Measurements from ENCODE around the gene FAM120A. TPM values are rescaled to one million over a fixed set of nuclear protein-coding genes. Genes with fewer than 3 reads are reported as not detected.

FAM120A gene
- total RNA-seq, 1 donor from 2014 or later = 57.3 TPM

GRCh38 chr9:93467062-93467416, 15.6 kb downstream of the FAM120A start:
- no peaks in the 10 kb centered on the region for H3K36me3 Mint-ChIP-seq (ENCODE audit: low read depth)
- H3K27ac Mint-ChIP-seq (ENCODE audit: unreplicated experiment) = peak overlapping the region; percentile 91
- DNase-seq (ENCODE audit: low read depth, low spot score) = no peak
- no peaks in the 10 kb centered on the region for H3K9me3 Mint-ChIP-seq
- peaks cover 57% of the 10 kb centered on the region for H3K4me1 Mint-ChIP-seq
- no peak for TF ChIP-seq CTCF (conservative IDR thresholded peaks at IDR 0.05)
- no peak overlapping the region for H3K4me3 Mint-ChIP-seq
- no peaks in the 10 kb centered on the region for H3K27me3 Mint-ChIP-seq (ENCODE audit: low read depth)

- TF ChIP-seq CTCF (conservative IDR thresholded peaks at IDR 0.05) = no peak
- Mint-ChIP-seq H3K4me3 (no peak overlapping the region), H3K9me3 (no peaks in the 10 kb centered on the region), H3K27me3 (ENCODE audit: low read depth) (no peaks in the 10 kb centered on the region), H3K36me3 (ENCODE audit: low read depth) (no peaks in the 10 kb centered on the region), H3K27ac (ENCODE audit: unreplicated experiment) (no peak overlapping the region), H3K4me1 (peaks cover 57% of the 10 kb centered on the region)
- no peak for DNase-seq (ENCODE audit: low read depth, low spot score)
Measured at GRCh38 chr9:93467462-93467861, 16.0 kb downstream of the FAM120A start.

- H3K36me3 Mint-ChIP-seq (ENCODE audit: low read depth) = no peaks in the 10 kb centered on the region
- peaks cover 53% of the 10 kb centered on the region for H3K4me1 Mint-ChIP-seq
- no peak overlapping the region for H3K27ac Mint-ChIP-seq (ENCODE audit: unreplicated experiment)
- no peaks in the 10 kb centered on the region for H3K27me3 Mint-ChIP-seq (ENCODE audit: low read depth)
- H3K9me3 Mint-ChIP-seq = no peaks in the 10 kb centered on the region
- no peak for TF ChIP-seq CTCF (conservative IDR thresholded peaks at IDR 0.05)
- DNase-seq (ENCODE audit: low read depth, low spot score) = no peak
- H3K4me3 Mint-ChIP-seq = no peak overlapping the region
Measured at GRCh38 chr9:93468763-93469456, 17.4 kb downstream of the FAM120A start.

GRCh38 chr9:93470391-93470790, 18.9 kb downstream of the FAM120A start:
- Mint-ChIP-seq H3K27ac (ENCODE audit: unreplicated experiment) (no peak overlapping the region), H3K27me3 (ENCODE audit: low read depth) (no peaks in the 10 kb centered on the region), H3K36me3 (ENCODE audit: low read depth) (peaks cover 5% of the 10 kb centered on the region), H3K4me1 (peaks cover 45% of the 10 kb centered on the region), H3K9me3 (no peaks in the 10 kb centered on the region), H3K4me3 (no peak overlapping the region)
- TF ChIP-seq CTCF (conservative IDR thresholded peaks at IDR 0.05) = no peak
- DNase-seq (ENCODE audit: low read depth, low spot score) = no peak

- Mint-ChIP-seq H3K36me3 (ENCODE audit: low read depth) (peaks cover 5% of the 10 kb centered on the region), H3K27me3 (ENCODE audit: low read depth) (no peaks in the 10 kb centered on the region), H3K27ac (ENCODE audit: unreplicated experiment) (no peak overlapping the region), H3K4me1 (peaks cover 39% of the 10 kb centered on the region), H3K9me3 (no peaks in the 10 kb centered on the region), H3K4me3 (no peak overlapping the region)
- no peak for TF ChIP-seq CTCF (conservative IDR thresholded peaks at IDR 0.05)
- DNase-seq (ENCODE audit: low read depth, low spot score) = no peak
Measured at GRCh38 chr9:93471124-93471523, 19.6 kb downstream of the FAM120A start.
